ENCODE data around the gene SPRING1. TPM values are rescaled to one million over a fixed set of nuclear protein-coding genes. Genes with fewer than 3 reads are reported as not detected.

SPRING1 gene
- total and polyA plus RNA-seq, 4 donors, result 6.0 to 11.7 (median 8.4) TPM

- WGBS, result 46% methylated on average over 4 of the region's 4 CpGs
- H3K9me3 ChIP-seq (ENCODE audit: control insufficient read depth in 4 of 4, low read length in 3 of 4), result no peaks in the 10 kb centered on the region
- no peak overlapping the region for H3K9ac ChIP-seq (ENCODE audit: low read depth in 1 of 2, low read length in 2 of 2)
- DNase-seq (ENCODE audit: low spot score), result no peak
- no peak overlapping the region for H3K4me3 ChIP-seq (ENCODE audit: low read depth in 1 of 3, low read length in 3 of 3)
- no peak for TF ChIP-seq FOXA2 (IDR thresholded peaks at IDR 0.05)
- no peak for TF ChIP-seq SP1 (IDR thresholded peaks at IDR 0.05)
- no peak for TF ChIP-seq FOXA1 (IDR thresholded peaks at IDR 0.05)
- TF ChIP-seq JUND (IDR thresholded peaks at IDR 0.05), result no peak
- no peak for TF ChIP-seq ATF3 (IDR thresholded peaks at IDR 0.05)
- no peak for TF ChIP-seq REST (IDR thresholded peaks at IDR 0.05)
- H3K27me3 ChIP-seq (ENCODE audit: control insufficient read depth in 4 of 4, insufficient read depth in 4 of 4, low read length in 3 of 4), result no peaks in the 10 kb centered on the region
- peaks cover 0 to 4% (median 2%) of the 10 kb centered on the region in 4 donors for H3K36me3 ChIP-seq (ENCODE audit: control insufficient read depth in 4 of 4, insufficient read depth in 3 of 4, low read depth in 1 of 4, low read length in 3 of 4)
- H3K27ac ChIP-seq (ENCODE audit: low read depth in 1 of 2, low read length in 2 of 2), result no peak overlapping the region
- peaks cover 0 to 3% (median 0%) of the 10 kb centered on the region in 4 donors for H3K4me1 ChIP-seq (ENCODE audit: control insufficient read depth in 4 of 4, insufficient read depth in 4 of 4, low read length in 3 of 4)
Measured at GRCh38 chr12:116726694-116727093, 11.2 kb downstream of the SPRING1 start.

GRCh38 chr12:116722245-116722644, 15.6 kb downstream of the SPRING1 start:
- TF ChIP-seq GABPA (IDR thresholded peaks at IDR 0.05 in 1 of 2, conservative IDR thresholded peaks at IDR 0.05 in 1 of 2), result no peak
- Histone ChIP-seq H3K9me3 (ENCODE audit: control insufficient read depth in 4 of 4, low read length in 3 of 4) (no peaks in the 10 kb centered on the region), H3K4me1 (ENCODE audit: control insufficient read depth in 4 of 4, insufficient read depth in 4 of 4, low read length in 3 of 4) (no peaks in the 10 kb centered on the region), H3K27ac (ENCODE audit: low read depth in 1 of 2, low read length in 2 of 2) (no peak overlapping the region), H3K36me3 (ENCODE audit: control insufficient read depth in 4 of 4, insufficient read depth in 3 of 4, low read depth in 1 of 4, low read length in 3 of 4) (peaks cover 2 to 14% (median 8%) of the 10 kb centered on the region in 4 donors), H3K9ac (ENCODE audit: low read depth in 1 of 2, low read length in 2 of 2) (no peak overlapping the region), H3K4me3 (ENCODE audit: low read depth in 1 of 3, low read length in 3 of 3) (no peak overlapping the region), H3K27me3 (ENCODE audit: control insufficient read depth in 4 of 4, insufficient read depth in 4 of 4, low read length in 3 of 4) (no peaks in the 10 kb centered on the region)
- no peak for DNase-seq (ENCODE audit: low spot score)

- no peak for DNase-seq (ENCODE audit: low spot score)
- no peak overlapping the region for H3K27ac ChIP-seq (ENCODE audit: low read depth in 1 of 2, low read length in 2 of 2)
Measured at GRCh38 chr12:116719731-116720528, 17.9 kb downstream of the SPRING1 start.

More at GRCh38 chr12:116719731-116720528, 17.9 kb downstream of the SPRING1 start:
- no peak overlapping the region for H3K9ac ChIP-seq (ENCODE audit: low read depth in 1 of 2, low read length in 2 of 2)
- H3K27me3 ChIP-seq (ENCODE audit: control insufficient read depth in 4 of 4, insufficient read depth in 4 of 4, low read length in 3 of 4), result no peaks in the 10 kb centered on the region
- H3K4me1 ChIP-seq (ENCODE audit: control insufficient read depth in 4 of 4, insufficient read depth in 4 of 4, low read length in 3 of 4), result no peaks in the 10 kb centered on the region
- no peak overlapping the region for H3K4me3 ChIP-seq (ENCODE audit: low read depth in 1 of 3, low read length in 3 of 3)
- peaks cover 2 to 19% (median 10%) of the 10 kb centered on the region in 4 donors for H3K36me3 ChIP-seq (ENCODE audit: control insufficient read depth in 4 of 4, insufficient read depth in 3 of 4, low read depth in 1 of 4, low read length in 3 of 4)
- 93% methylated on average over 15 of the region's 15 CpGs for WGBS
- no peak for TF ChIP-seq FOXA1 (IDR thresholded peaks at IDR 0.05)
- TF ChIP-seq HNF4G (IDR thresholded peaks at IDR 0.05), result no peak
- TF ChIP-seq YY1 (IDR thresholded peaks at IDR 0.05), result no peak
- no peak for TF ChIP-seq GABPA (IDR thresholded peaks at IDR 0.05 in 1 of 2, conservative IDR thresholded peaks at IDR 0.05 in 1 of 2)
- TF ChIP-seq ZBTB33 (IDR thresholded peaks at IDR 0.05), result no peak
- TF ChIP-seq RXRA (IDR thresholded peaks at IDR 0.05), result no peak
- TF ChIP-seq FOXA2 (IDR thresholded peaks at IDR 0.05), result no peak
- no peak for TF ChIP-seq SP1 (IDR thresholded peaks at IDR 0.05)
- TF ChIP-seq HNF4A (conservative IDR thresholded peaks at IDR 0.05), result no peak
- TF ChIP-seq ATF3 (IDR thresholded peaks at IDR 0.05), result no peak
- no peak for TF ChIP-seq CTCF (IDR thresholded peaks at IDR 0.05; ENCODE audit: low read depth, low read length, missing input control)
- no peaks in the 10 kb centered on the region for H3K9me3 ChIP-seq (ENCODE audit: control insufficient read depth in 4 of 4, low read length in 3 of 4)
